ENCODE measurements around the gene TTLL11. TPM values are rescaled to one million over a fixed set of nuclear protein-coding genes. Genes with fewer than 3 reads are reported as not detected.

TTLL11 gene
- total RNA-seq, 2 experiments from 2014 or later = 3.3 to 6.9 TPM

- Histone ChIP-seq H3K9me3 (ENCODE audit: low read length) (no peaks in the 10 kb centered on the region), H3K4me2 (ENCODE audit: low read length) (no peak overlapping the region), H2AFZ (ENCODE audit: low read length) (no peak overlapping the region), H3K9me2 (ENCODE audit: insufficient read depth, low read length) (no peaks in the 10 kb centered on the region), H3K4me1 (ENCODE audit: insufficient read depth, low read length, poor library complexity, severe bottlenecking) (peaks cover 12% of the 10 kb centered on the region), H3K79me2 (ENCODE audit: insufficient read depth, low read depth, low read length) (no peaks in the 10 kb centered on the region), H4K20me1 (ENCODE audit: insufficient read depth, low read length) (no peaks in the 10 kb centered on the region), H3K4me3 (ENCODE audit: low read depth, low read length, poor library complexity, severe bottlenecking) (no peak overlapping the region), H3K36me3 (ENCODE audit: insufficient read depth, low read length) (no peaks in the 10 kb centered on the region), H3K27ac (ENCODE audit: low read depth, low read length, poor library complexity, severe bottlenecking) (no peak overlapping the region)
- POLR2A ChIA-PET = interaction anchor here (0.6 kb wide), 1 partner anchor 507 kb away, joined by 4 read pairs; no protein-coding TSS in a partner anchor
- intact Hi-C loops (cut with micrococcal nuclease; ENCODE audit: unreplicated experiment) = no loop called here
- no peak for DNase-seq (ENCODE audit: low spot score)
- CTCF ChIA-PET (ENCODE audit: unreplicated experiment) = no interaction called here
- BruUV-seq (replicated peaks) = no TSS peak
- TF ChIP-seq EZH2phosphoT487 (IDR thresholded peaks at IDR 0.05; ENCODE audit: borderline replicate concordance, low read depth, low read length) (no peak), CTCF (conservative IDR thresholded peaks at IDR 0.05; ENCODE audit: low read length) (no peak)
Observed at GRCh38 chr9:122053567-122054350, 39.3 kb downstream of the TTLL11 start.

GRCh38 chr9:122053064-122053463 lies 40.0 kb downstream of the TTLL11 start:
- POLR2A ChIA-PET = no interaction called here
- peaks cover 12% of the 10 kb centered on the region for H3K4me1 ChIP-seq (ENCODE audit: insufficient read depth, low read length, poor library complexity, severe bottlenecking)
- no peaks in the 10 kb centered on the region for H3K79me2 ChIP-seq (ENCODE audit: insufficient read depth, low read depth, low read length)
- H3K4me3 ChIP-seq (ENCODE audit: low read depth, low read length, poor library complexity, severe bottlenecking) = no peak overlapping the region
- intact Hi-C loops (cut with micrococcal nuclease; ENCODE audit: unreplicated experiment) = no loop called here
- no peak for DNase-seq (ENCODE audit: low spot score)
- H3K27ac ChIP-seq (ENCODE audit: low read depth, low read length, poor library complexity, severe bottlenecking) = no peak overlapping the region
- TF ChIP-seq EZH2phosphoT487 (IDR thresholded peaks at IDR 0.05; ENCODE audit: borderline replicate concordance, low read depth, low read length) (no peak), CTCF (conservative IDR thresholded peaks at IDR 0.05; ENCODE audit: low read length) (no peak)
- no peak overlapping the region for H3K4me2 ChIP-seq (ENCODE audit: low read length)
- H3K36me3 ChIP-seq (ENCODE audit: insufficient read depth, low read length) = no peaks in the 10 kb centered on the region
- no peak overlapping the region for H2AFZ ChIP-seq (ENCODE audit: low read length)
- no peaks in the 10 kb centered on the region for H3K9me2 ChIP-seq (ENCODE audit: insufficient read depth, low read length)
- no peaks in the 10 kb centered on the region for H3K9me3 ChIP-seq (ENCODE audit: low read length)
- H4K20me1 ChIP-seq (ENCODE audit: insufficient read depth, low read length) = no peaks in the 10 kb centered on the region
- BruUV-seq (replicated peaks) = no TSS peak
- CTCF ChIA-PET (ENCODE audit: unreplicated experiment) = no interaction called here
